ENCODE measurements around the gene OGFR. TPM values are rescaled to one million over a fixed set of nuclear protein-coding genes. Genes with fewer than 3 reads are reported as not detected.

Gene OGFR, protein sequence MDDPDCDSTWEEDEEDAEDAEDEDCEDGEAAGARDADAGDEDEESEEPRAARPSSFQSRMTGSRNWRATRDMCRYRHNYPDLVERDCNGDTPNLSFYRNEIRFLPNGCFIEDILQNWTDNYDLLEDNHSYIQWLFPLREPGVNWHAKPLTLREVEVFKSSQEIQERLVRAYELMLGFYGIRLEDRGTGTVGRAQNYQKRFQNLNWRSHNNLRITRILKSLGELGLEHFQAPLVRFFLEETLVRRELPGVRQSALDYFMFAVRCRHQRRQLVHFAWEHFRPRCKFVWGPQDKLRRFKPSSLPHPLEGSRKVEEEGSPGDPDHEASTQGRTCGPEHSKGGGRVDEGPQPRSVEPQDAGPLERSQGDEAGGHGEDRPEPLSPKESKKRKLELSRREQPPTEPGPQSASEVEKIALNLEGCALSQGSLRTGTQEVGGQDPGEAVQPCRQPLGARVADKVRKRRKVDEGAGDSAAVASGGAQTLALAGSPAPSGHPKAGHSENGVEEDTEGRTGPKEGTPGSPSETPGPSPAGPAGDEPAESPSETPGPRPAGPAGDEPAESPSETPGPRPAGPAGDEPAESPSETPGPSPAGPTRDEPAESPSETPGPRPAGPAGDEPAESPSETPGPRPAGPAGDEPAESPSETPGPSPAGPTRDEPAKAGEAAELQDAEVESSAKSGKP
- 21.5 TPM for total RNA-seq

DNA sequence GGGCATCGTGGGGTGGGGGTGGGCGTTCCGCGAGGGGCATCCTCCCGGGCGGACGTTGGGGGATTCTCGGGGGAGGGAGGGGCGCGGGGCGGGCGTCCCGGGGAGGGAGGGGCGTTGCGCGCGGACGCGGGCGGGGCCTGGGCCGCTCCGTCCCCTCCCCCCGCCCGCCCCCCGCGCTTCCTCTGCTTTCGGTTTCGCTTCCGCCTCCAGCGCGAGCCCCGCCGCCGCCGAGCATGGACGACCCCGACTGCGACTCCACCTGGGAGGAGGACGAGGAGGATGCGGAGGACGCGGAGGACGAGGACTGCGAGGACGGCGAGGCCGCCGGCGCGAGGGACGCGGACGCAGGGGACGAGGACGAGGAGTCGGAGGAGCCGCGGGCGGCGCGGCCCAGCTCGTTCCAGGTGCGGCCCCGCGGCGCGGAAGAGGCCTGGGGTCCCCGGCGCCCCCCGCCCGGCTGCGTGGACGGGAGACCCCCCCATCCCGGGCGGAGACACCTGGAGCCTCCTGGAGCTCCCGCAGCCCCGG, at the start of gene OGFR:
Gene OGFR, plus strand, starts transcription at position 209 of the 528 bp plus-strand sequence. Its CDS starts 25 bp downstream, at position 234.
- DNase-seq = peak; percentile 29

- no peak for DNase-seq
These were observed 49.7 kb upstream of the OGFR start for GRCh38 chr20:62754991-62755356.

- no peak for DNase-seq
These were observed 48.6 kb upstream of the OGFR start for GRCh38 chr20:62755817-62756724.

GRCh38 chr20:62758226-62758912, 46.3 kb upstream of the OGFR start:
- DNase-seq = no peak

GRCh38 chr20:62759981-62760431, 44.6 kb upstream of the OGFR start:
- no peak for DNase-seq

- DNase-seq = no peak
These were observed 44.2 kb upstream of the OGFR start for GRCh38 chr20:62760471-62760855.

- no peak for DNase-seq
These were observed 43.5 kb upstream of the OGFR start for GRCh38 chr20:62760856-62761758.

DNA sequence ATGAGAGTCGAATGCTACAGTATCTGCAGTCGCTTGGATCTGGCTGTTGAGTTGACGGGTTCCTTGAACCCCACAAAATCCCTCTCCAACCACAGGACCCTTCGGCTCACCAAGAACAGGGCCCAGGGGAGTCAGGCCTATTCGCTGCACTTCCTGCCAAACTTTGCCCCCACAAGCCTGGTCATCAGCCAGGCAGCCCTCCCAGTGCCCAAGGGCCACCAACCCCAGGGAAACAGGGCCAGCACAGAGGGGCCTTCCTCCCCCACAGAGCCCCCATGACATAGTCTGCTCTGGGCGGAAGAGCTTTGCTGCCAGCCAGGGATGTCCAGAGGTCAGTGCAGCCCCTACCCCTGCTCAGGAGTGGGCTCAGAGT, 42.9 kb upstream of the OGFR start:
- no peak for DNase-seq

GRCh38 chr20:62762376-62762775, 42.3 kb upstream of the OGFR start:
- DNase-seq = no peak

- no peak for DNase-seq
These were observed 41.8 kb upstream of the OGFR start for GRCh38 chr20:62762801-62763368.

GRCh38 chr20:62763404-62763803, 41.2 kb upstream of the OGFR start:
- no peak for DNase-seq

GRCh38 chr20:62764156-62764935, 40.3 kb upstream of the OGFR start:
- no peak for DNase-seq

- no peak for DNase-seq
These were observed 39.6 kb upstream of the OGFR start for GRCh38 chr20:62765021-62765420.

DNA sequence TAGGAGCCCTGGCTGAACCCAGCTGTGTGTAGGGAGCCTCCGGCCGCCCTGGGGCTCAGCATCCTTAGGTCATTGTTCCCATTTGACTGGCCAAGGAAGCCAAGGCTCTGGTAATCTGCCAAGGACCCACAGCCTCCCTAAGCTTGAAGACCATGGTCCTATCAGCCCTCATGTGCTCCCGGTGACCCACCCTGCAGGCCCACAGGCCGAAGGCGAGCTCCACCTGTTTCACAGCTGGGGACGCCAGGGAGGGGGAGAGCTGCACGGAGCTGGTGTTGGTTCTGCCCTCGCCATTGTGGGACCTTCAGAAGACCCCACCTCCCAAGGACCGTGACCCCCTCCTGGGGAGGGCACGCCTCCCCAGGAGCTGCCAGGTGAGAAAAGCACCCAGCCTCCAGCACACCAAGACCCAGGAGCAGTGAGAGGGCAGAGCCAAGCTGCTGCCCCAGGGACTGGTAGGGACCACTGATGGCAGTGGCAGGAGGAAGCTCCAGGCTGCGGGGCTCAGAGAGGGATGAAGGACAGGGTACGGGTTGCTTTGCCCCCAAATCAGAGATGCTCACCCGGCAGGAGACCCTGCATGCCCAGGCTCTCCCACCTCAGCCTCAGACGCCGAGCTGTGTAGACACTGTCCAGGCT, 39.1 kb upstream of the OGFR start:
- no peak for DNase-seq

DNA sequence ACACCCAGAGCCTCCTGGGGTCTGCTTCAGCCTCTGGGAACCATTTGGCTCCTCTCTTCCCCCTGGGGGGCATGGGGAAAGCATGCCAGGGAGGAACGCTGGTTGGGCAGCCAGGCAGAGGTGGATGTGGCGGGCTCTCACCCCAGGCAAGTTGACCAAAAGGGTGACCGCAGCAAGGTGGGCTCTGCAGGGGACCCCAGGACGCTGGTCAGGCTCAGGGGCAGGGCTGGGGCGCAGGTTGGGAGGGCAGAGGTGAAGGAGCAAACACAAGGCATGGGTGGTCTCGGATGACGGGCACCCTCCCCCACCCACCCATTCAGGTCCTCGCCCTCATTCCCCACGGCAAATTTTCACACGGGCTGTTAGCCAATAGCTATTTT, 38.6 kb upstream of the OGFR start:
- no peak for DNase-seq

GRCh38 chr20:62766716-62767115, 37.9 kb upstream of the OGFR start:
- no peak for DNase-seq

GRCh38 chr20:62768234-62768546, 36.4 kb upstream of the OGFR start:
- DNase-seq = no peak

- no peak for DNase-seq
These were observed 35.9 kb upstream of the OGFR start for GRCh38 chr20:62768551-62769287.

All from occipital lobe (tissue), 2 donors.